GM21786 (cell line): ENCODE measurements around the gene CCNYL1.

ENCODE experiments used
- ATAC-seq: cut with Tn5 transposase; IDR thresholded peaks from one replicate; pipeline ENCODE4 v1.9.1; 2021; ENCODE audit not compliant: unreplicated experiment

CCNYL1 gene

GRCh38 chr2:207784898-207785297, 73.5 kb downstream of the CCNYL1 start:
- ATAC-seq: no peak

DNA sequence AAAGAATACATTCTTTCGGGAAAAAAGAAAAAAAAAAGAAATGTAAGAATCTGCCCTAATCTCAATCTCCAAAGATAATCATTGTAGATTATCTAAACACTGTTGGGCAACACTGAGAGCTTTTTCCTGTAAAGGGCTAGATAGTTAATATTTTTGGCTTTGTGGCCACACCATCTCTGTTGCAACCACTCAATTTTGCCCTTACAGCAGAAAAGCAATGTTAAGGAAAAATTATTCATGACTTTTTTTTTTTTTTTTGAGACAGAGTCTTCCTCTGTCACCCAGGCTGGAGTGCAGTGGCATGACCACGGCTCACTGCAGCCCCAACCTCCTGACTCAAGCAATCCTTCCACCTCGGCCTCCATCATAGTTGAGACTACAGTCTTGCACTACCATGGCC, 75.6 kb downstream of the CCNYL1 start:
- ATAC-seq: no peak

DNA sequence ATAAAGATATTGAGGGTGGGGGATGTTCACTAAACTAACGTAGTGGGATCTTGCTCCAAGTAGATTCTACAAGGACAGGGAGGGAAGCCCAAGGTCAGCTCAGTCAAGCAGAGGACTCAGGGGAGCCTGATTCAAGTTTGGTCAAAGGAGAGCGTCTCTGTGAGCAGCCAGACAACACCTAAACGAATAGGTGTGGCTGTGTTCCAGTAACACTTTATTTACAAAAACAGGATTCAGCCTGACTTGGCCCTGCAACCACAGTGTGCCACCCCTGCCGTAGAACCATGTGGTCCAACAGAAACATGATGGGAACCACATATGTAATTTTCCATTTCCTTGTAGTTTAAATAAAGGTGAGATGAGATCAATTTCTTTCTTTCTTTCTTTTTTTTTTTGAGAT, 76.4 kb downstream of the CCNYL1 start:
- ATAC-seq: no peak

GRCh38 chr2:207790898-207791297, 79.5 kb downstream of the CCNYL1 start:
- ATAC-seq: no peak

DNA sequence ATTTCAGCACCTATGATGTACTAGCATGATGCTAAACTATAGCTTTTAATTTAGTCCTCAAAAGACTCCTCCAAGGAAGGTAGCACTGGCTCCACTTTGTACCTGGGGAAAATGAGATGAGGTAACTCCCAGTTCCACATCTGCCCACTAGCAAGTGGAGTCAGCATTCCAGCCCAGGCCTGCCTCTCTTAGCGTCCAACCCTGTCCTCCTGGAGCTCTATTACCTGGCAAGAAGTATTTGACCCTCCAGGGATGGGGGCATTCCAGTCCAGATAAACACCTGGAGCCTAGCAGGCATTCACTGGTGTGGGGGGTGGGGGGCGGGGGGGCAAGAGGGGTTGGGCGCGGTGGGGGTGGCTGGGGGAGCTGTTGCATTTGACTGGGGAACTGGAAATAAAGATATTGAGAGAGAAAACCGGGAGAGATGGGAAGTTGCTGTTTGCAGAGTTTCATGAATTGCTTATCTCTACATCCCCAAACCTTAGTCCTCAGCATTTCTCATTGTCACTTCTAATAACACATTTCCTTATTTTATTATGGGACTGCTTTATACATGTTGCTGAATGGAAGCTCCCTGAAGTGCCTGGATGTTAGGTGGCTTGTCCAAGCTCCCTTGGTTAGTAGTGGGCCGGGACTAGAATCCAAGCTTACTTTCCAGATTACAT, 80.3 kb downstream of the CCNYL1 start:
- no peak for ATAC-seq

DNA sequence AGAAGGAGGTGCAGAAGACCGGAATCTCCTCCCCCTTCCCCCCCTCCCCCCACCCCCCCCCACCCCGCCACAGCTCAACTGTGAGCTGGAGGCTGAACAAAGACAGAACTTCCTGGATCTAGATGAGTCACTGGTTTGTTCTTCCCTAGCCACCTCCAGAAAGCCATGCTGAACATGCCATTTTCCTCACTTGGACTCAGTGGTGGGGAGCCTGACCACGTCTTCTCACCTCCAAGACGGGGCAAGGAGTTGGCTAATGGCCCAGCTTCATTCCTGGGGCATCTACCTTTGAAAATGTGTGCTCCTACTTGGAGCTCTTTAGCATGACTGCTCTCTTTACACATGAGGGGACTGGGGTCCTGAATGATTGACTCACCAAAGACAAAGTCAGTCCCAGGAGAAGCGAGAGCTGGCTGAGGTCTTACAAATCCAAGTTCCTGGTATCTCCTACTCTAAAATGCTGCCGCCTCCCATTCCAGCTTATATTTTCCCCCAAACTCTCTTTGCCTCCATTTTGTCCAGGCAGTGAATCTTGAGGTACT, 80.9 kb downstream of the CCNYL1 start:
- ATAC-seq: peak; percentile 73

GRCh38 chr2:207796585-207797350, 85.3 kb downstream of the CCNYL1 start:
- ATAC-seq: no peak

GRCh38 chr2:207801259-207801658, 89.8 kb downstream of the CCNYL1 start:
- no peak for ATAC-seq

DNA sequence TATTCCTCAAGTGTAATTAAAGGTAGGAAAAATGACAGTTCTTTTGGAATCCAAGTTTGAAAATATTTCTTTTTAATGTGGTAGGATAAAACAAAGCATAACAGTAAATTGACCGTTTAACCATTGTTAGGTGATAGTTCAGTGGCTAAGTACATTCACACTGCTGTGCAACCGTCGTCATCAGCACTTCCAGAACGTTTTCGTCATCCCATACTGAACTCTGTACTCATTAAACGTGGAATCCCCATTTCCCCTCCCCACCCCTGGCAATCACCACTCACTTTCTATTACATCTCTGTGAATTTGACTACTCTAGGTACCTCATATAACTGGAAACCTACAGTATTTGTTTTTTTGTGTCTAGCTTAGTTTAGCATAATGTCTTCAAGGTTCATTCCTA, 91.2 kb downstream of the CCNYL1 start:
- ATAC-seq: no peak
